DOHH2 (cell line): Measurements from ENCODE around the gene ADGRG7.

Experiments
- H3F3A ChIP-seq: fragments of 200-600 bp; sonication (generic), shearing (Covaris generic); 2 replicates; pipeline ENCODE4 v1.6.0; 2016; ENCODE audit warnings: antibody characterized with exemption, mild to moderate bottlenecking; ENCODE audit not compliant: control insufficient read depth, insufficient read depth
- H3K27ac ChIP-seq: fragments of 200-600 bp; sonication (generic); 2 replicates; pipeline ENCODE4 v1.5.1; 2014; ENCODE audit warnings: low read depth, mild to moderate bottlenecking, low read length, moderate library complexity
- H3K27me3 ChIP-seq: fragments of 200-600 bp; sonication (generic); 2 replicates; pipeline ENCODE4 v1.6.1; 2014; ENCODE audit warnings: mild to moderate bottlenecking, low read length, mixed read lengths; ENCODE audit not compliant: control insufficient read depth
- H3K36me3 ChIP-seq: fragments of 200-600 bp; sonication (generic); 2 replicates; pipeline ENCODE4 v1.6.1; 2014; ENCODE audit warnings: mild to moderate bottlenecking, low read length, moderate library complexity, mixed read lengths; ENCODE audit not compliant: control insufficient read depth
- H3K4me1 ChIP-seq: fragments of 200-600 bp; sonication (generic); 2 replicates; pipeline ENCODE4 v1.6.1; 2014; ENCODE audit warnings: mild to moderate bottlenecking, low read length, mixed read lengths; ENCODE audit not compliant: control insufficient read depth
- H3K4me2 ChIP-seq: fragments of 200-600 bp; sonication (generic); 2 replicates; pipeline ENCODE4 v1.6.0; 2014; ENCODE audit warnings: mild to moderate bottlenecking, low read length, moderate library complexity
- H3K4me3 ChIP-seq: fragments of 200-600 bp; sonication (generic); 2 replicates; pipeline ENCODE4 v1.5.1; 2014; ENCODE audit warnings: mild to moderate bottlenecking, low read length, mixed read lengths
- H3K79me2 ChIP-seq: fragments of 200-600 bp; sonication (generic); 2 replicates; pipeline ENCODE4 v1.6.1; 2014; ENCODE audit warnings: mild to moderate bottlenecking, low read length, mixed read lengths; ENCODE audit not compliant: control insufficient read depth
- H3K9me2 ChIP-seq: fragments of 200-600 bp; sonication (generic); replicated peaks from 2 replicates; pipeline ENCODE4 v1.6.1; 2014; ENCODE audit warnings: mild to moderate bottlenecking, low read length, mixed read lengths; ENCODE audit not compliant: control insufficient read depth
- H3K9me3 ChIP-seq: fragments of 200-600 bp; sonication (generic); 2 replicates; pipeline ENCODE4 v1.6.1; 2014; ENCODE audit warnings: antibody characterized with exemption, low read length, mixed read lengths; ENCODE audit not compliant: control insufficient read depth, insufficient read depth
- H4K20me1 ChIP-seq: fragments of 200-600 bp; sonication (generic); 2 replicates; pipeline ENCODE4 v1.6.0; 2014; ENCODE audit warnings: low read depth, mild to moderate bottlenecking, antibody characterized with exemption, low read length, moderate library complexity; ENCODE audit not compliant: control insufficient read depth, insufficient read depth
- EZH2phosphoT487 ChIP-seq: fragments of 200-600 bp; sonication (generic); IDR thresholded peaks from 2 replicates; pipeline ENCODE4 v1.6.1; 2017; ENCODE audit warnings: borderline replicate concordance, mild to moderate bottlenecking, antibody characterized with exemption, low read length, moderate library complexity, mixed read lengths
- TF ChIP-seq, protein P1 (sequence below): fragments of 200-600 bp; sonication (generic); IDR thresholded peaks from one replicate; pipeline ENCODE4 v1.5.1; 2014; ENCODE audit warnings: antibody characterized with exemption, mild to moderate bottlenecking, low read depth, low read length; ENCODE audit not compliant: poor library complexity, severe bottlenecking

The ADGRG7 gene

DNA sequence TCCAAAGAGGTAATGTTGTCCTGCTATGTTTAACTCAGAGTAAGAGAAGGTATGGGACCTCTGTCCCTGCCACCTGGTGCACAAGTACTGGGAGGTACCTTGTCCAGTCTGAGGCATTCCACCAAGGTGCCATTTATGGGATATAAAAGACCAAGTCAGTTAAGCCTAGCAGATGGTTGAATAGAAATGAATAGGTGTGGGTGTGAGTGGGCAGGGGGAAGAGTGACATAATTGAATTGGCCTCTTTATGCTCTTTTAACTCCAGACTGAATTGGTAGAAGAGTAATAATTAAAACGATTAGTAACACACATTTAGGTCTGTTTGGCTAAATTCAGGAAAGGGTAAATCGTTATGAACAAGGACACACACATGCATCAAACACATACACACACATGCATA, 562 bp downstream of the ADGRG7 start:
- TF ChIP-seq EZH2phosphoT487 = no peak
- TF ChIP-seq, protein P1, sequence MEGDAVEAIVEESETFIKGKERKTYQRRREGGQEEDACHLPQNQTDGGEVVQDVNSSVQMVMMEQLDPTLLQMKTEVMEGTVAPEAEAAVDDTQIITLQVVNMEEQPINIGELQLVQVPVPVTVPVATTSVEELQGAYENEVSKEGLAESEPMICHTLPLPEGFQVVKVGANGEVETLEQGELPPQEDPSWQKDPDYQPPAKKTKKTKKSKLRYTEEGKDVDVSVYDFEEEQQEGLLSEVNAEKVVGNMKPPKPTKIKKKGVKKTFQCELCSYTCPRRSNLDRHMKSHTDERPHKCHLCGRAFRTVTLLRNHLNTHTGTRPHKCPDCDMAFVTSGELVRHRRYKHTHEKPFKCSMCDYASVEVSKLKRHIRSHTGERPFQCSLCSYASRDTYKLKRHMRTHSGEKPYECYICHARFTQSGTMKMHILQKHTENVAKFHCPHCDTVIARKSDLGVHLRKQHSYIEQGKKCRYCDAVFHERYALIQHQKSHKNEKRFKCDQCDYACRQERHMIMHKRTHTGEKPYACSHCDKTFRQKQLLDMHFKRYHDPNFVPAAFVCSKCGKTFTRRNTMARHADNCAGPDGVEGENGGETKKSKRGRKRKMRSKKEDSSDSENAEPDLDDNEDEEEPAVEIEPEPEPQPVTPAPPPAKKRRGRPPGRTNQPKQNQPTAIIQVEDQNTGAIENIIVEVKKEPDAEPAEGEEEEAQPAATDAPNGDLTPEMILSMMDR = no peak
- H3K79me2 ChIP-seq = no peaks in the 10 kb centered on the region
- no peak overlapping the region for H3K4me3 ChIP-seq
- no peaks in the 10 kb centered on the region for H3K9me2 ChIP-seq
- no peaks in the 10 kb centered on the region for H3K9me3 ChIP-seq
- H3K27me3 ChIP-seq = no peaks in the 10 kb centered on the region
- no peaks in the 10 kb centered on the region for H4K20me1 ChIP-seq
- no peaks in the 10 kb centered on the region for H3F3A ChIP-seq
- no peaks in the 10 kb centered on the region for H3K36me3 ChIP-seq
- H3K4me2 ChIP-seq = no peak overlapping the region
- H3K4me1 ChIP-seq = no peaks in the 10 kb centered on the region
- no peak overlapping the region for H3K27ac ChIP-seq

DNA sequence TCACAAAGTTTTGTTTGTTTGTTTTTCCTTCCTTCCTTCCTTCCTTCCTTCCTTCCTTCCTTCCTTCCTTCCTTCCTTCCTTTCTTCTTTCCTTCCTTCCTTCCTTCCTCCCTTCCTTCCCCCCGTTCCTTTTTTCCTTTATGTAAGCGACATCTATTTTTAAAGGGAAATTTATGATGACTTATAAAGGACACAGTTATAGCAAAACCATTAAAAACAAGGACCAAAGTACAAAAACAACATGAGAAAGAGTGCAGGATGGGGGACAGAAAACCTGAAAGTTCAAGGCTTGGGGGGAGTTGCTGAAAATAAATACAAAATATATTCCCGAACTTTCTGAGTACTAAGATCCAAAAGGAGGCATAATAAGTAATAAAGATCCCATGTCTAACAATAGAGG, 1.8 kb downstream of the ADGRG7 start:
- Histone ChIP-seq H3F3A (no peaks in the 10 kb centered on the region), H3K27me3 (no peaks in the 10 kb centered on the region), H3K4me3 (no peak overlapping the region), H3K9me2 (no peaks in the 10 kb centered on the region), H3K27ac (no peak overlapping the region), H3K79me2 (no peaks in the 10 kb centered on the region), H3K36me3 (no peaks in the 10 kb centered on the region), H3K4me2 (no peak overlapping the region), H4K20me1 (no peaks in the 10 kb centered on the region), H3K4me1 (no peaks in the 10 kb centered on the region), H3K9me3 (no peaks in the 10 kb centered on the region)
- no peak for TF ChIP-seq EZH2phosphoT487
- TF ChIP-seq, protein P1 = no peak

DNA sequence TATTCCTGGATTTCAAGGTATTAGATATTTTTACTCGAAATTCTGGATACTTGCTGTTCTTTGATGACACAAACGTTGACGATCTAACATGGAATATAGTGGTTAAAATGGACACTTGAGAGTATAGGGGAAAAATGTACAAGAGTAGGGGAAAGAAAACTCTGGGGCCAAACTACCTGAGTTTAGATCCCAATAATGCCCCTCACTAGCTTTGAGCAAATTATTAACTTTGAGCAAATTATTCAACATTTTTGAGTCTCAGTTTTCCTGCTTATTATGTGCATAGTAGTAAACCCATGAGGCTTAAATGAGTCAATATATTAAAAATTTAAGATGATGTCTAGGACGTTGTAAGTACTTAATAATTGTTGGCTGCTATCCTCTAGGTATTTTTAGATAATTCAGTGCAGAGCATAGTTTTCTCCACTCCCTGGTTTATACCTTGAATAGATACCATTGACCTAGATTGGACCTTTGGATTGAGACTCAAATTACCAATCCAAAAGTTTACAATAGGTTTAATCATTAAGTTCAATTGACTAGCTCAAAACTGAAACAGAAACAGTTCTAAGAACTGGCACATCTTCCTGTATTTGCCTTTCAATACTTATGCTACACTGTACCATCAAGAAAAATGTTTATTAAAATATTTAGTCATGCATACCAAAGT, 4.5 kb downstream of the ADGRG7 start:
- Histone ChIP-seq H3K79me2 (no peaks in the 10 kb centered on the region), H4K20me1 (no peaks in the 10 kb centered on the region), H3K4me2 (no peak overlapping the region), H3K4me1 (no peaks in the 10 kb centered on the region), H3K36me3 (no peaks in the 10 kb centered on the region), H3K9me2 (no peaks in the 10 kb centered on the region), H3K4me3 (no peak overlapping the region), H3K27ac (no peak overlapping the region), H3F3A (no peaks in the 10 kb centered on the region), H3K9me3 (no peaks in the 10 kb centered on the region), H3K27me3 (no peaks in the 10 kb centered on the region)
- no peak for TF ChIP-seq EZH2phosphoT487
- TF ChIP-seq, protein P1 = no peak
